T-cell (primary cell): ENCODE results near the gene SLC13A5. TPM values are rescaled to one million over a fixed set of nuclear protein-coding genes. Genes with fewer than 3 reads are reported as not detected.

Source experiments
- ATAC-seq, 4 experiments: fragments of 200-7000 bp in 3 of 4; fragments of 150-1000 bp in 1 of 4; cut with Tn5 transposase; replicated peaks in 1 of 4; 1 replicate in 3 of 4; 2 replicates in 1 of 4; pipeline ENCODE4 v1.10.0; 2021; ENCODE audit warnings: moderate library complexity in 3 of 4, mild to moderate bottlenecking in 2 of 4, moderate number of reproducible peaks in 1 of 4
- CTCF ChIA-PET, 2 donors: fragments of 300-600 bp; sonication (Branson Sonifier 250); formaldehyde crosslinking; loops; one replicate each; lab custom pipeline; 2022; ENCODE audit warnings: antibody characterized with exemption in 2 of 2; lab: Charles Lee
- POLR2A ChIA-PET, 2 donors: fragments of 300-600 bp; sonication (Branson Sonifier 250); formaldehyde crosslinking; loops; one replicate each; lab custom pipeline; 2022; ENCODE audit warnings: antibody characterized with exemption in 2 of 2; lab: Charles Lee
- DNase-seq, 35 experiments: peaks; one replicate each; pipeline versions ENCODE4 v3.0.0 to v3.0.0-alpha.2; 2013 to 2023
- H3K27ac ChIP-seq: one replicate; pipeline ENCODE4 v1.5.1; 2013; ENCODE audit warnings: low read length
- H3K27me3 ChIP-seq, 2 experiments: replicated peaks in 1 of 2; 1 replicate in 1 of 2; 2 replicates in 1 of 2; pipeline versions ENCODE4 v1.6.1 to v1.7.0; 2013; ENCODE audit warnings: low read length in 1 of 2, mixed read lengths in 1 of 2; ENCODE audit not compliant: control insufficient read depth in 2 of 2, insufficient read depth in 2 of 2; ENCODE audit errors: extremely low read depth in 1 of 2
- H3K36me3 ChIP-seq, 2 donors: 1 replicate in 1 of 2; 2 replicates in 1 of 2; pipeline versions ENCODE4 v1.6.1 to v1.7.0; 2013; ENCODE audit warnings: low read length in 1 of 2; ENCODE audit not compliant: control insufficient read depth in 2 of 2, insufficient read depth in 1 of 2; ENCODE audit errors: extremely low read depth in 1 of 2
- H3K4me1 ChIP-seq, 2 experiments: 1 replicate in 1 of 2; 2 replicates in 1 of 2; pipeline versions ENCODE4 v1.6.1 to v1.7.0; 2013; ENCODE audit warnings: low read length in 2 of 2, mixed read lengths in 1 of 2; ENCODE audit not compliant: insufficient read depth in 2 of 2, control insufficient read depth in 1 of 2; ENCODE audit errors: extremely low read depth in 1 of 2
- H3K4me3 ChIP-seq, 2 donors: 1 replicate in 1 of 2; 2 replicates in 1 of 2; pipeline versions ENCODE4 v1.5.1 to v1.7.0; 2013; ENCODE audit warnings: mild to moderate bottlenecking in 2 of 2, low read length in 1 of 2, moderate library complexity in 1 of 2; ENCODE audit not compliant: control insufficient read depth in 1 of 2; ENCODE audit errors: extremely low read depth in 1 of 2
- H3K9me3 ChIP-seq: 2 replicates; pipeline ENCODE4 v1.7.0; 2013
- H3K27ac Mint-ChIP-seq, 2 donors: one replicate each; pipeline ENCODE4 v1.8.0; 2020 to 2021; ENCODE audit warnings: mild to moderate bottlenecking in 2 of 2, mixed read lengths in 2 of 2
- H3K27me3 Mint-ChIP-seq, 2 donors: one replicate each; pipeline ENCODE4 v1.8.0; 2021 to 2022; ENCODE audit warnings: mixed read lengths in 2 of 2
- H3K36me3 Mint-ChIP-seq: one replicate; pipeline ENCODE4 v1.8.0; 2021; ENCODE audit warnings: mixed read lengths
- H3K4me1 Mint-ChIP-seq, 3 donors: one replicate each; pipeline ENCODE4 v1.8.0; 2020 to 2022; ENCODE audit warnings: mixed read lengths in 3 of 3, mild to moderate bottlenecking in 1 of 3
- H3K4me3 Mint-ChIP-seq, 3 donors: one replicate each; pipeline ENCODE4 v1.8.0; 2020 to 2022; ENCODE audit warnings: mild to moderate bottlenecking in 3 of 3, mixed read lengths in 3 of 3, moderate library complexity in 3 of 3
- H3K9me3 Mint-ChIP-seq, 3 donors: one replicate each; pipeline ENCODE4 v1.8.0; 2020 to 2022; ENCODE audit warnings: mixed read lengths in 3 of 3
- WGBS: methylation state at CpG from one replicate; pipeline ENCODE4 v1.1.5; 2013; ENCODE audit warnings: missing lambda C conversion rate; ENCODE audit not compliant: insufficient coverage; 5-methylcytosine and 5-hydroxymethylcytosine counted together
- total RNA-seq, 35 experiments: library from RNA in 6 of 35; stranded (reverse) in 6 of 35; fragments of 120-200 nt in 1 of 35; gene quantifications; one replicate each; pipeline versions ENCODE4 v1.2.1 to v1.2.4 and lab custom pipeline; 2013 to 2026

The SLC13A5 gene
- total RNA-seq, 5 donors from 2014 or later (not counting 1 experiment from before 2014, with no cell fraction given) = 0.13 TPM; not detected in 3

DNA sequence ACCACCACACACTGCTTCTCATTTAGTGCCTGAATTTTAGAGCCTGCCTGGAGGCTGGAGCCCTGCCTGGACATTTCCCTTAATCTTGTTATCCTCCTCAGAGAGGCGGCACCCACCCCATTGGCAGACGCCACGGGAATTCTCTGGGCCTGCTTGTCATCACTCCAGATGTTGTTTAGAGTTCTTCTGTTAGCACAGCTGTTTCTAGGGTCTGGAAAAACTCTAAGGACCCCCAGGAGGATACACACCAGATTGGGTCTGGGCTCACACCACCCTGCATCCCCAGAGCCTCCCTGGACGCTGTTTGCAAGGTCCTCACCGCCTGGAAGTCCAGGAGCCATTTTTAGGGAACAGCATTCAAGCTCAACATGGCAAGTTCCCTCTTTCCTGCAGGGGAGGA lies 42.1 kb upstream of the SLC13A5 start:
- H3K4me3 Mint-ChIP-seq = peak overlapping the region; percentile 87 to 99 (median 98)
- H3K27me3 Mint-ChIP-seq = no peaks in the 10 kb centered on the region
- H3K9me3 Mint-ChIP-seq = no peaks in the 10 kb centered on the region
- H3K27ac Mint-ChIP-seq = peak overlapping the region; percentile 97 to 99
- ChIA-PET POLR2A (interaction anchor here in 1 of 2 donors (0.7 kb wide), 1 partner anchor 104 kb away, joined by 3 read pairs; no protein-coding TSS in a partner anchor), CTCF (interaction anchor here in 1 of 2 donors (0.8 kb wide), 1 partner anchor 30 kb away, joined by 5 read pairs; no protein-coding TSS in a partner anchor)
- no peak for ATAC-seq
- Histone ChIP-seq H3K27me3 (no peaks in the 10 kb centered on the region), H3K4me1 (peaks cover 6 to 55% of the 10 kb centered on the region in 2 experiments), H3K9me3 (no peaks in the 10 kb centered on the region), H3K4me3 (peak overlapping the region; percentile 52 to 83), H3K27ac (peak overlapping the region; percentile 75), H3K36me3 (peaks cover 7 to 24% of the 10 kb centered on the region in 2 donors)
- H3K36me3 Mint-ChIP-seq = peaks cover 26% of the 10 kb centered on the region
- no peak for DNase-seq
- peaks cover 57 to 59% (median 57%) of the 10 kb centered on the region in 3 donors for H3K4me1 Mint-ChIP-seq
- 94% methylated on average over 2 of the region's 5 CpGs for WGBS

DNA sequence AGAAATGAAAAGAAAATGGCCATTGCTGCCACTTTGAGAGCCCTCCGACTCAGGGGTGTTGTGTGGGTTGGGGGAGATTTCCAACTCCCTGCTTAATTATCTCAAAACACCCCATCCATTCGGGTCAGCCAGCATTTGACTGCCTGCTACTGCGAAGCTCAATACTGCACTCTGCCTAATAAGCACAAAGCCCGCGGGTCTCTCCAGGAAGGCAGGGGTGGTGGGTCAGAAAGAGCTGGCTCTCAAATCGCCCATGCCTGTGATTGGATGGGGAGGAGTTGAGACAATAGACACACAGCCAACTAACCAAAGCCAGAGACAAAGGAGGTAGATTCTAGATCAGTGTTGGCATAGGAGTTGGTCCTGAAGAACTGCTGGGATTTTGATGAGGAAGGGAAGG lies 40.4 kb upstream of the SLC13A5 start:
- Histone ChIP-seq H3K27me3 (no peaks in the 10 kb centered on the region), H3K9me3 (no peaks in the 10 kb centered on the region), H3K36me3 (peaks cover under 1 to 8% of the 10 kb centered on the region in 2 donors), H3K27ac (peak overlapping the region; percentile 69), H3K4me1 (peaks cover 6 to 50% of the 10 kb centered on the region in 2 experiments), H3K4me3 (no peak overlapping the region)
- Mint-ChIP-seq H3K36me3 (peaks cover 14% of the 10 kb centered on the region), H3K27ac (peak overlapping the region in 1 of 2 donors; percentile 87), H3K4me3 (peak overlapping the region in 1 of 3 donors; percentile 68), H3K27me3 (no peaks in the 10 kb centered on the region), H3K4me1 (peaks cover 44 to 57% (median 53%) of the 10 kb centered on the region in 3 donors), H3K9me3 (no peaks in the 10 kb centered on the region)
- ChIA-PET POLR2A (no interaction called here), CTCF (interaction anchor here in 1 of 2 donors (0.8 kb wide), 1 partner anchor 90 kb away, joined by 3 read pairs; no protein-coding TSS in a partner anchor)
- WGBS = no CpG with 5 or more reads among the region's 6 CpGs
- ATAC-seq (no peak), DNase-seq (no peak)

DNA sequence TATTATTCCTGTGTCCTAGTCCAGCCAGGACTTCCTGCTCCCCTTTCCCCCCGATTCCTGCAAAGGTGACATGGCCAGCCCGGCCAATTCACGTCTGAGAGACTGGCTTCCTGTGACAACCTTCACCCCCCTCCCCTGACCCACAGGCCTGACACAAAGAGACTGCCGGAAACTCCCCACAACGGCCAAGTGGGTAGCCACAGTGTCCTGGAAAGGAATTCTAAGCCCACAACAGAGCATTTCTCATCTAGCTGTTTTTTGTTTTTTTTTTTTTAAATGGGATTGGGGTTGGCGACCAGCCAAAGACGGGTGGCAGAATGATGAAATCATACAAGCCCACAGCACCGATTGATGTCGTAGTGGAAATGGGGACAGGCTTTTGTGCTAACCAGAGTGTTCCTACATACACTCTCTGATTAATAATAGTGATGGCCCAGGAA lies 39.9 kb upstream of the SLC13A5 start:
- POLR2A ChIA-PET = no interaction called here
- Mint-ChIP-seq H3K36me3 (peaks cover 9% of the 10 kb centered on the region), H3K9me3 (no peaks in the 10 kb centered on the region), H3K27me3 (no peaks in the 10 kb centered on the region), H3K4me1 (peaks cover 38 to 52% (median 48%) of the 10 kb centered on the region in 3 donors), H3K4me3 (peak overlapping the region in 2 of 3 donors; percentile 26 to 68), H3K27ac (peak overlapping the region; percentile 34 to 87)
- peak in 23 of 35 experiments; percentile 21 to 73 (median 40) for DNase-seq
- peak in 2 of 4 experiments; percentile 21 to 53 for ATAC-seq
- no peaks in the 10 kb centered on the region for H3K9me3 ChIP-seq
- peaks cover 6 to 45% of the 10 kb centered on the region in 2 experiments for H3K4me1 ChIP-seq
- H3K27me3 ChIP-seq = no peaks in the 10 kb centered on the region
- peaks cover 0 to 3% of the 10 kb centered on the region in 2 donors for H3K36me3 ChIP-seq
- H3K4me3 ChIP-seq = no peak overlapping the region
- peak overlapping the region; percentile 69 for H3K27ac ChIP-seq
- CTCF ChIA-PET = interaction anchor here in 1 of 2 donors (0.8 kb wide), 1 partner anchor 91 kb away, joined by 3 read pairs; no protein-coding TSS in a partner anchor
- WGBS = 0% methylated on average over 1 of the region's 9 CpGs

DNA sequence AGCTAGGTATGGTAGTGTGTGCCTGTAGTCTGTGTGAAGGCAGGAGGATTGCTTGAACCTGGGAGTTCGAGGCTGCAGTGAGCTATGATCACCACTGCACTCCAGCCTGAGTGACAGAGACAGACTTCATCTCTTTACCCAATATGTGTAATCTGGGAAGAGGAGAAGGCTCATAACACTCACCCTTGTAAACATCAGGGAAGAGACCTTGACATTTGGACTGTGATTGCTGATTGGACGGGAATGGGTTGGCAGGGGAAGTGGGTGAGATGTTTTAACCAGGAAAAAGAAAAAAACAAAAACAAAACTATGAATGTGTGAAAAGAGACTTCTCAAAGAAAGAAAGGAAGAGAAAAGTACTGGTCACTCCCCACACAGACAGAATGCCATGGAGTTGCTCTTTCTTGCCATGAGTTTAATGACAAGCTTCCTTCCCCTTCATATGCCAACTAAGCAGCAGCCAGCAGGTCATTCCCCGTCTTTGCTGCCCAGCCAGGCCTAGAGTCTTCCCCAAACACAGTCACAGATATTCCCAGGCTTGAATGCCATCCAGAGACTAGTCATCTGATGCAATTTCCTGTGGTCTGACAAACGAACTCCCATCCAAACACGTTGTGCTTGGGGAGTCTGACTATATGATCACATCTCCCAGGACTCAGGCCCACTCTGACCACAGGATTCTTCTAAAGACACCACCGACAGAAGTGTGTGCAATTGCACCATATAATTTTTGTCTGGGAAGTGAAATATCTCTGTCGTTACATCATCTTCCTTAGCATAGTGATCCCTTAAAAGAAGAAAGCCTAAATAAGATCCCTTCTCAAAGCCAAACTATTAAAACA lies 39.1 kb upstream of the SLC13A5 start:
- peak in 1 of 35 experiments; percentile 13 for DNase-seq
- 49% methylated on average over 3 of the region's 7 CpGs for WGBS
- no peak for ATAC-seq
- Mint-ChIP-seq H3K4me1 (peaks cover 31 to 44% (median 41%) of the 10 kb centered on the region in 3 donors), H3K9me3 (no peaks in the 10 kb centered on the region), H3K27ac (peak overlapping the region in 1 of 2 donors; percentile 87), H3K27me3 (no peaks in the 10 kb centered on the region), H3K4me3 (peak overlapping the region in 1 of 3 donors; percentile 68), H3K36me3 (peaks cover 1% of the 10 kb centered on the region)
- CTCF ChIA-PET = no interaction called here
- H3K4me3 ChIP-seq = no peak overlapping the region
- POLR2A ChIA-PET = interaction anchor here in 1 of 2 donors (0.6 kb wide), 1 partner anchor 10 kb away, joined by 3 read pairs; no protein-coding TSS in a partner anchor
- H3K4me1 ChIP-seq = peaks cover under 1 to 38% of the 10 kb centered on the region in 2 experiments
- no peaks in the 10 kb centered on the region for H3K36me3 ChIP-seq
- peak overlapping the region; percentile 69 for H3K27ac ChIP-seq
- no peaks in the 10 kb centered on the region for H3K27me3 ChIP-seq
- no peaks in the 10 kb centered on the region for H3K9me3 ChIP-seq

DNA sequence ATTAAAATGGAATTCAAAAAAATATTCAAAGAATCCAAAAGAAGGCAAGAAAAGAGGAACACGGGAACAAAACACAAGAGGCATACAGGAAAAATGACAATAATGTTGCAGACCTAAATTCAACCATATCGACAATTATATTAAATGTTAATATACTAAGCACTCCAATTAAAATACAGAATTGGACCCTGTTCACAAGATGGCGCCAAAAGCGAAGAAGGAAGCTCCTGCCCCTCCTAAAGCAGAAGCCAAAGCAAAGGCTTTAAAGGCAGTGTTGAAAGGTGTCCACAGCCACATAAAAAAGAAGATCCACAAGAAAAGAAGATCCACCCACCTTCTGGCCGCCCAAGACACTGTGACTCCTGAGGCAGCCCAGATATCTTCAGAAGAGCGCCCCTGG lies 36.4 kb upstream of the SLC13A5 start:
- H3K27me3 ChIP-seq = no peaks in the 10 kb centered on the region
- H3K36me3 ChIP-seq = no peaks in the 10 kb centered on the region
- no peaks in the 10 kb centered on the region for H3K36me3 Mint-ChIP-seq
- H3K4me1 Mint-ChIP-seq = peaks cover 14 to 22% (median 19%) of the 10 kb centered on the region in 3 donors
- ATAC-seq = no peak
- H3K4me1 ChIP-seq = peaks cover 0 to 18% of the 10 kb centered on the region in 2 experiments
- no peak overlapping the region for H3K27ac Mint-ChIP-seq
- no peak overlapping the region for H3K4me3 Mint-ChIP-seq
- ChIA-PET POLR2A (no interaction called here), CTCF (no interaction called here)
- H3K27ac ChIP-seq = no peak overlapping the region
- peaks cover 6 to 10% of the 10 kb centered on the region in 2 donors for H3K27me3 Mint-ChIP-seq
- no peak overlapping the region for H3K4me3 ChIP-seq
- H3K9me3 ChIP-seq = no peaks in the 10 kb centered on the region
- 100% methylated on average over 1 of the region's 6 CpGs for WGBS
- H3K9me3 Mint-ChIP-seq = no peaks in the 10 kb centered on the region
- peak in 1 of 35 experiments; percentile 12 for DNase-seq

DNA sequence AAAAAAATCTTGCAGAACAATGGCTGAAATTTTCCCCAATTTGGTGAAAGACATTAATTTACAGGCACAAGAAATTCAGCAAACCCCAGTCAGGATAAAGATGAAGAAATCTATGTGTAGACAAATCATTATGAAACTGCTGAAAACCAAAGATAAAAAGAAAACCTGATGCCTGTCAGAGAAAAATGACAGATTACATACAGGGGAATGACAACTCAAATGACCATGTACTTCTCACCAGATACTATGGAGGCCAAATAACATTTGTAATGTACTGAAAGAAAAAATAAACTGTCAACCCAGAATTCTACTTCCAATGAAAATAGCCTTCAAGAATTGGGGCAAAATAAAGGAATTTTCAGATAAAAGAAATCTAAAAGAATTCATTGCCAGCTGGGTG lies 35.4 kb upstream of the SLC13A5 start:
- POLR2A ChIA-PET = no interaction called here
- no peak overlapping the region for H3K27ac Mint-ChIP-seq
- ATAC-seq = no peak

More for the DNA sequence above, 35.4 kb upstream of the SLC13A5 start:
- Histone ChIP-seq H3K36me3 (no peaks in the 10 kb centered on the region), H3K27ac (no peak overlapping the region), H3K9me3 (no peaks in the 10 kb centered on the region), H3K4me3 (no peak overlapping the region), H3K27me3 (peaks cover 0 to 1% of the 10 kb centered on the region in 2 experiments), H3K4me1 (peaks cover 0 to 9% of the 10 kb centered on the region in 2 experiments)
- no peaks in the 10 kb centered on the region for H3K36me3 Mint-ChIP-seq
- CTCF ChIA-PET = no interaction called here
- H3K4me3 Mint-ChIP-seq = no peak overlapping the region
- H3K27me3 Mint-ChIP-seq = peaks cover 15 to 16% of the 10 kb centered on the region in 2 donors
- peaks cover 10 to 17% (median 13%) of the 10 kb centered on the region in 3 donors for H3K4me1 Mint-ChIP-seq
- no peak for DNase-seq
- no peaks in the 10 kb centered on the region for H3K9me3 Mint-ChIP-seq
